Embryonic facial prominence (tissue), 1 donor: ENCODE data around the gene GATM.
A peak's percentile ranks its signal among the peaks of the same experiment; 100 is the strongest.

Experiments
- DNase-seq: peaks from one replicate; pipeline ENCODE4 v3.0.0-alpha.2; 2016; ENCODE audit errors: extremely low spot score

The GATM gene

GRCh38 chr15:45378149-45378912, at the start of gene GATM:
Gene GATM (minus strand): TSS chr15:45378544. CDS start chr15:45378453, 91 bp downstream.
- DNase-seq, result peak; percentile 42

- DNase-seq, result no peak
Observed at GRCh38 chr15:45427085-45427484, 48.7 kb upstream of the GATM start.

- DNase-seq, result no peak
Observed at GRCh38 chr15:45425135-45425534, 46.8 kb upstream of the GATM start.

GRCh38 chr15:45424429-45424828, 46.1 kb upstream of the GATM start:
- no peak for DNase-seq

- no peak for DNase-seq
Observed at GRCh38 chr15:45417303-45417950, 39.1 kb upstream of the GATM start.

- DNase-seq, result no peak
Observed at GRCh38 chr15:45414215-45414885, 36.0 kb upstream of the GATM start.

- DNase-seq, result no peak
Observed at GRCh38 chr15:45409596-45409995, 31.3 kb upstream of the GATM start.

- DNase-seq, result no peak
Observed at GRCh38 chr15:45407786-45408185, 29.4 kb upstream of the GATM start.

- DNase-seq, result no peak
Observed at GRCh38 chr15:45402955-45403877, 24.9 kb upstream of the GATM start.

- DNase-seq, result peak; percentile 98
Observed at GRCh38 chr15:45402162-45402954, 24.0 kb upstream of the GATM start.

GRCh38 chr15:45401665-45402161, 23.4 kb upstream of the GATM start:
- DNase-seq, result no peak

- no peak for DNase-seq
Observed at GRCh38 chr15:45399381-45400212, 21.3 kb upstream of the GATM start.

GRCh38 chr15:45397116-45397665, 18.8 kb upstream of the GATM start:
- DNase-seq, result peak; percentile 2

- peak; percentile 1 for DNase-seq
Observed at GRCh38 chr15:45395943-45396342, 17.6 kb upstream of the GATM start.

- DNase-seq, result no peak
Observed at GRCh38 chr15:45394681-45395080, 16.3 kb upstream of the GATM start.

- DNase-seq, result peak; percentile 3
Observed at GRCh38 chr15:45393851-45394250, 15.5 kb upstream of the GATM start.

- no peak for DNase-seq
Observed at GRCh38 chr15:45392584-45392855, 14.2 kb upstream of the GATM start.

- DNase-seq, result peak; percentile 4
Observed at GRCh38 chr15:45391746-45392583, 13.6 kb upstream of the GATM start.

GRCh38 chr15:45389351-45389750, 11.0 kb upstream of the GATM start:
- DNase-seq, result peak; percentile 1
